Stimulated activated memory B cell treated with anti-CD40 and anti-IgM and Interleukin-4, amounts not matched to agents 10 μg/mL and 1 μg/mL and 100 μg/mL, for 72 hours (primary cell): Measurements from ENCODE around the gene SLC25A26.
A peak's percentile ranks its signal among the peaks of the same experiment; 100 is the strongest.

ENCODE experiments used
- ATAC-seq: fragments of 150-1000 bp; cut with Tn5 transposase; 2 replicates; pipeline ENCODE4 v1.10.0; 2021
- H3K27ac Mint-ChIP-seq: one replicate; pipeline ENCODE4 v1.8.0; 2022; ENCODE audit warnings: mild to moderate bottlenecking, mixed read lengths
- H3K27me3 Mint-ChIP-seq: one replicate; pipeline ENCODE4 v1.8.0; 2022; ENCODE audit warnings: mixed read lengths
- H3K36me3 Mint-ChIP-seq: one replicate; pipeline ENCODE4 v1.8.0; 2022; ENCODE audit warnings: mixed read lengths
- H3K4me1 Mint-ChIP-seq: one replicate; pipeline ENCODE4 v1.8.0; 2022; ENCODE audit warnings: mixed read lengths
- H3K4me3 Mint-ChIP-seq: one replicate; pipeline ENCODE4 v1.8.0; 2022; ENCODE audit warnings: mild to moderate bottlenecking, moderate library complexity, mixed read lengths
- H3K9me3 Mint-ChIP-seq: one replicate; pipeline ENCODE4 v1.8.0; 2022; ENCODE audit warnings: mixed read lengths

SLC25A26 gene, protein sequence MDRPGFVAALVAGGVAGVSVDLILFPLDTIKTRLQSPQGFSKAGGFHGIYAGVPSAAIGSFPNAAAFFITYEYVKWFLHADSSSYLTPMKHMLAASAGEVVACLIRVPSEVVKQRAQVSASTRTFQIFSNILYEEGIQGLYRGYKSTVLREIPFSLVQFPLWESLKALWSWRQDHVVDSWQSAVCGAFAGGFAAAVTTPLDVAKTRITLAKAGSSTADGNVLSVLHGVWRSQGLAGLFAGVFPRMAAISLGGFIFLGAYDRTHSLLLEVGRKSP

GRCh38 chr3:66220602-66221377 lies at the start of gene SLC25A26:
SLC25A26 (plus strand) TSS chr3:66221001; CDS start chr3:66221095, 94 bp downstream.
- H3K4me3 Mint-ChIP-seq = peak within 1 kb of the TSS; percentile 92
- peak; percentile 100 for ATAC-seq
- peaks cover 32% of the 10 kb centered on the region for H3K4me1 Mint-ChIP-seq
- H3K36me3 Mint-ChIP-seq = peaks cover 26% of the 10 kb centered on the region
- H3K27ac Mint-ChIP-seq = peak within 1 kb of the TSS; percentile 87
- H3K9me3 Mint-ChIP-seq = no peaks in the 10 kb centered on the region
- no peaks in the 10 kb centered on the region for H3K27me3 Mint-ChIP-seq

- no peak overlapping the region for H3K4me3 Mint-ChIP-seq
- no peaks in the 10 kb centered on the region for H3K4me1 Mint-ChIP-seq
- no peaks in the 10 kb centered on the region for H3K9me3 Mint-ChIP-seq
- no peak for ATAC-seq
- no peaks in the 10 kb centered on the region for H3K36me3 Mint-ChIP-seq
- H3K27ac Mint-ChIP-seq = no peak overlapping the region
- H3K27me3 Mint-ChIP-seq = no peaks in the 10 kb centered on the region
Observed at GRCh38 chr3:66172394-66172793, 48.4 kb upstream of the SLC25A26 start.

GRCh38 chr3:66177026-66177425 lies 43.8 kb upstream of the SLC25A26 start:
- Mint-ChIP-seq H3K4me1 (no peaks in the 10 kb centered on the region), H3K4me3 (no peak overlapping the region)
- no peak for ATAC-seq

GRCh38 chr3:66178206-66178605 lies 42.6 kb upstream of the SLC25A26 start:
- ATAC-seq = no peak
- H3K4me3 Mint-ChIP-seq = no peak overlapping the region
- no peaks in the 10 kb centered on the region for H3K9me3 Mint-ChIP-seq
- H3K36me3 Mint-ChIP-seq = no peaks in the 10 kb centered on the region
- H3K27ac Mint-ChIP-seq = no peak overlapping the region
- H3K27me3 Mint-ChIP-seq = no peaks in the 10 kb centered on the region
- H3K4me1 Mint-ChIP-seq = no peaks in the 10 kb centered on the region

More at GRCh38 chr3:66177026-66177425, 43.8 kb upstream of the SLC25A26 start:
- Mint-ChIP-seq H3K36me3 (no peaks in the 10 kb centered on the region), H3K27me3 (no peaks in the 10 kb centered on the region), H3K27ac (no peak overlapping the region), H3K9me3 (no peaks in the 10 kb centered on the region)

- H3K4me1 Mint-ChIP-seq = no peaks in the 10 kb centered on the region
- H3K36me3 Mint-ChIP-seq = no peaks in the 10 kb centered on the region
- H3K27ac Mint-ChIP-seq = no peak overlapping the region
- H3K9me3 Mint-ChIP-seq = no peaks in the 10 kb centered on the region
- no peak overlapping the region for H3K4me3 Mint-ChIP-seq
- no peak for ATAC-seq
- no peaks in the 10 kb centered on the region for H3K27me3 Mint-ChIP-seq
Observed at GRCh38 chr3:66179793-66180192, 41.0 kb upstream of the SLC25A26 start.

DNA sequence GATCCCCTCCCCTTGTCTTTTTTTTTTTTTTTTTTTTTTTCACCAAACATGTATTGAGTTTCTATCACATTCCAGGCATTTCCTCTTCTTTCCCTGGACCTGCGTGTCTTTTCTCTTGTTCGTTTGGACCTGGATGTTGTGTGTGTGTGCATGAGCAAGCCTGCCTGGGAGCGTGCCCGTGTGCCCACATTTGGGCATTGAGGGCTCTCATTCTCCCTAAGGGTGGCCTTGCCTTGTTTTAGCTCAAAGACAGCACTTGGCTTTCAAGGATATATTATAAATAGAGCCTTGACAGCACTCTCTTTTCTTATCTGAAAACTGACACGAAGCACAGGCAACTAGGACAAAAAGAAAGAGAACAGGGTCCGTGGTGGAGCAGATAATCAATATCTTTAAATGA lies 39.0 kb upstream of the SLC25A26 start:
- H3K27me3 Mint-ChIP-seq = no peaks in the 10 kb centered on the region
- H3K36me3 Mint-ChIP-seq = no peaks in the 10 kb centered on the region
- no peaks in the 10 kb centered on the region for H3K4me1 Mint-ChIP-seq
- ATAC-seq = no peak
- H3K9me3 Mint-ChIP-seq = peaks cover 7% of the 10 kb centered on the region
- no peak overlapping the region for H3K4me3 Mint-ChIP-seq
- no peak overlapping the region for H3K27ac Mint-ChIP-seq

DNA sequence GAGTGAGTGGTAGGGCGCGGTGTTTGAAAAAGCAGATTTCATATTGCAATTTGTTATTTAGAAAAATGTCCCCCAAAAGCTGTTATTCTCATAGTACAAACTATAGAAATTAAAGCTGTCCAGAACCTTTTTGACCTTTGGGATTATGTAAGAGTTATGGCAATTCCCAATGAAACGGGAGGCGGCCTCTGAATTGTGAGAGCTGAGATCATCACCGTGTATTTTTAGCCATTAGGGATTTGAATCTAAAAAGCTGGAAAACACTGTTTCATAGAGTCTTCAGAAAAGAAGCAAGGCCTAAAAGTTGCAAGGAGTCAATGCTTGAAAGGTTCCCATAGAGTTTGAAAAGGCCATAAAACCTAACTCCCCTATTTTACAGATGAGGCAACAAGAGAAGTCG lies 38.6 kb upstream of the SLC25A26 start:
- H3K27ac Mint-ChIP-seq = no peak overlapping the region
- H3K36me3 Mint-ChIP-seq = no peaks in the 10 kb centered on the region

DNA sequence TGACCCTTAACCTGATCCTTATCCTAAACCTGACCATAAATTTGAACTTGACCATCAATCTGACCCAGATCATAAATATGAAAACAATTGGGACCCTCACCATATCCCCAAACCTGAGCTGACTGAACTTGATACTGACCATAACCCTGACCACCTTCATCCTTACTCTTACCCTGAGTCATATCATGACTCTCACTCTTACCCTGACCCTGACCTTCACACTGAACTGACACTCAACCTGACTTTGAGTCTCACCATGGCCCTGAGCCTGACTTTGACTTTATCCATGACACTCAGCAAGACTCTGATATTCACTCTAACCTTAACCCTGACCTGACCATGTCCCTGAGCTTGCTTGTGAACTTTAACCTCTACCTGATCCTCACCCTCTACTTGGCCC lies 34.3 kb upstream of the SLC25A26 start:
- no peak overlapping the region for H3K4me3 Mint-ChIP-seq
- H3K9me3 Mint-ChIP-seq = peaks cover 18% of the 10 kb centered on the region
- no peaks in the 10 kb centered on the region for H3K4me1 Mint-ChIP-seq
- no peaks in the 10 kb centered on the region for H3K36me3 Mint-ChIP-seq
- no peak overlapping the region for H3K27ac Mint-ChIP-seq
- peak; percentile 22 for ATAC-seq
- H3K27me3 Mint-ChIP-seq = peaks cover 22% of the 10 kb centered on the region

More for the DNA sequence above, 38.6 kb upstream of the SLC25A26 start:
- Mint-ChIP-seq H3K4me3 (no peak overlapping the region), H3K4me1 (no peaks in the 10 kb centered on the region), H3K9me3 (peaks cover 9% of the 10 kb centered on the region), H3K27me3 (no peaks in the 10 kb centered on the region)
- no peak for ATAC-seq

- Mint-ChIP-seq H3K4me3 (no peak overlapping the region), H3K9me3 (peaks cover 4% of the 10 kb centered on the region), H3K36me3 (no peaks in the 10 kb centered on the region), H3K27ac (no peak overlapping the region), H3K27me3 (peaks cover 32% of the 10 kb centered on the region), H3K4me1 (no peaks in the 10 kb centered on the region)
- no peak for ATAC-seq
Observed at GRCh38 chr3:66195347-66195783, 25.4 kb upstream of the SLC25A26 start.

- no peaks in the 10 kb centered on the region for H3K4me1 Mint-ChIP-seq
- ATAC-seq = no peak
- no peaks in the 10 kb centered on the region for H3K36me3 Mint-ChIP-seq
- H3K4me3 Mint-ChIP-seq = no peak overlapping the region
- H3K27me3 Mint-ChIP-seq = peaks cover 32% of the 10 kb centered on the region
- H3K27ac Mint-ChIP-seq = no peak overlapping the region
- peaks cover 4% of the 10 kb centered on the region for H3K9me3 Mint-ChIP-seq
Observed at GRCh38 chr3:66196633-66197032, 24.2 kb upstream of the SLC25A26 start.

DNA sequence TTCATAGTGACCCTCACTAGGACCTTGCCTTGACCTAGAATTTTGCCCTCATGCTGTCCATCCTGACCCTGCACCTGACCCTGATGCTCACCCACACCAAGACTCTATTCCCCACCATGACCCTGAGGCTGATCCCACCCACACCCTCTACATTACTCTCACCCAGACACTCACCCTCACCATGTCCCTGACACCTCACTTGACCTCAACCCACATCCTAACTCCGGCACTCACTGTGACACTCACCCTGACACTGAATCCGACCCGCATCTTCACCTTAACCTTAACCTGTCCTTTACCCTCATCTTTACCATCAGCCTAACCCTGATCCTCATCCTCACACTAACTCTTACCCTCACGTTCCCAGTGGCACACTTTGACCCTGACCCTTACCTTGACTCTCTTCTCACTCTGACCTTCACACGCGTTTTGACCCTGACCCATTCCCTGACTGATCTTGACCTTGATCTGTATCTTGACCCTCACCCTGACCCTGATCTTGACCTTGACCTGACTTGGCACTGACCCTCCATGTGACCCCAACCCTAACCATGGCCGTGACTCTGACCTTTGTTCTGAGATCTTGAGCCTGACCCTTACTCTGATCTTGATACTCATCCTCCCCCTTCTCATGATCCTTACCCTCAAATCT lies 22.2 kb upstream of the SLC25A26 start:
- no peaks in the 10 kb centered on the region for H3K4me1 Mint-ChIP-seq
- H3K9me3 Mint-ChIP-seq = peaks cover 4% of the 10 kb centered on the region
- peaks cover 32% of the 10 kb centered on the region for H3K27me3 Mint-ChIP-seq
- H3K4me3 Mint-ChIP-seq = no peak overlapping the region
- H3K36me3 Mint-ChIP-seq = no peaks in the 10 kb centered on the region
- peak; percentile 46 for ATAC-seq
- H3K27ac Mint-ChIP-seq = no peak overlapping the region

- Mint-ChIP-seq H3K27me3 (peaks cover 32% of the 10 kb centered on the region), H3K36me3 (no peaks in the 10 kb centered on the region), H3K27ac (no peak overlapping the region), H3K4me3 (no peak overlapping the region), H3K4me1 (no peaks in the 10 kb centered on the region), H3K9me3 (peaks cover 4% of the 10 kb centered on the region)
- ATAC-seq = peak; percentile 42
Observed at GRCh38 chr3:66199089-66199473, 21.7 kb upstream of the SLC25A26 start.

DNA sequence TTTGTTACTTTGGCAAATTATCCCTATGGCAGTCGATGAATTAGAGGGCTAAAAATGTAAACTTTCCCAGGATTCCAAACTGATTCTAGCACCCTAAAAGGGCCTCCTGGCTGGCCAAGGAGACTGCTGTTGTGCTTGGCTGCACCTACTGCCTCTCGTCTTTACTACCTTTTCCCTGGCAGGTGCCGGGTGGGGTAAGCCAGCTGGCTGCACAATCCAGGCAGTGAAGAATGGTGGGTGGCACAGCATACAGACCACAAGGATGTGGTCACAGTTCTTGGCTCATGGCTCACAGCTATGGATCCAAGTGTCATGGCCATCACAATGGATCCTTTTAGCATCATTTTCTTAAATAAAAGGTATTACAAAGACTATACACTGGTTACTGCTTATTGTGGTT lies 20.7 kb upstream of the SLC25A26 start:
- H3K4me3 Mint-ChIP-seq = no peak overlapping the region
- no peaks in the 10 kb centered on the region for H3K4me1 Mint-ChIP-seq
- peaks cover 4% of the 10 kb centered on the region for H3K9me3 Mint-ChIP-seq
- H3K27me3 Mint-ChIP-seq = peaks cover 32% of the 10 kb centered on the region
- no peaks in the 10 kb centered on the region for H3K36me3 Mint-ChIP-seq
- no peak overlapping the region for H3K27ac Mint-ChIP-seq
- no peak for ATAC-seq

DNA sequence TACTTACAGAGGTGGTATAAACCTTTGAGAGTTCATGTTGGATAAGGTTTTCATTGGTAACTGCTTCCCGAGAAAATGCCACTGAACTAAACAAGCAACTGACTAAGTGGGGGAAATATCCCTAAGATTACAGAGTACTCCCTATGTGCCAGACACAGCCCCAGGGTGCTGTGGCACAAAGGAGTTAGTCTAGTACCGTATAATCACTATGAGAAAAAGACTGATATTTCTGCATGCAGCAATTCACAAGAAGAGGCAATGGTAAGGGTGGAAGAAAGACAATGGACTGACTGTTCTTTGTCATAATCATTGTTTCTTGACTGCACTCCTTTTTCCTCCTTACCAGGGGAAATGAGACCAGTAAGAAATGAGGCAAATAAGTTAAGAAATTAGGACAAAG lies 20.0 kb upstream of the SLC25A26 start:
- Mint-ChIP-seq H3K4me1 (no peaks in the 10 kb centered on the region), H3K4me3 (no peak overlapping the region), H3K27me3 (peaks cover 32% of the 10 kb centered on the region), H3K9me3 (peaks cover 4% of the 10 kb centered on the region), H3K36me3 (no peaks in the 10 kb centered on the region), H3K27ac (no peak overlapping the region)
- ATAC-seq = no peak

- H3K27me3 Mint-ChIP-seq = peaks cover 17% of the 10 kb centered on the region
- peaks cover 4% of the 10 kb centered on the region for H3K9me3 Mint-ChIP-seq
- no peak for ATAC-seq
- H3K27ac Mint-ChIP-seq = no peak overlapping the region
- no peak overlapping the region for H3K4me3 Mint-ChIP-seq
- no peaks in the 10 kb centered on the region for H3K4me1 Mint-ChIP-seq
- H3K36me3 Mint-ChIP-seq = no peaks in the 10 kb centered on the region
Observed at GRCh38 chr3:66203275-66203674, 17.5 kb upstream of the SLC25A26 start.
